Suprapubic skin (tissue), 4 donors: Measurements from ENCODE around the gene NAALADL2. TPM values are rescaled to one million over a fixed set of nuclear protein-coding genes. Genes with fewer than 3 reads are reported as not detected.
"Not testable (repeated sequence)": the region's sequence is repeated elsewhere in the genome, so short reads cannot be mapped to it uniquely, and the experiment has no call there.

Experiments
- DNase-seq, 2 donors: peaks; one replicate each; pipeline ENCODE4 v3.0.0-alpha.2; 2019; ENCODE audit warnings: low spot score in 2 of 2
- H3K27ac ChIP-seq: fragments of 200-600 bp; sonication (generic); one replicate; pipeline ENCODE4 v1.5.1; 2019
- H3K27me3 ChIP-seq: fragments of 200-600 bp; sonication (generic); one replicate; pipeline ENCODE4 v1.5.1; 2019
- H3K36me3 ChIP-seq: fragments of 200-600 bp; sonication (generic); one replicate; pipeline ENCODE4 v1.5.1; 2019
- H3K4me1 ChIP-seq: fragments of 200-600 bp; sonication (generic); one replicate; pipeline ENCODE4 v1.5.1; 2019
- H3K4me3 ChIP-seq: fragments of 200-600 bp; sonication (generic); one replicate; pipeline ENCODE4 v1.5.1; 2019; ENCODE audit warnings: mild to moderate bottlenecking
- H3K9me3 ChIP-seq: fragments of 200-600 bp; sonication (generic); one replicate; pipeline ENCODE4 v1.5.1; 2019
- EP300 ChIP-seq: sonication (generic); formaldehyde crosslinking; IDR thresholded peaks from one replicate; pipeline ENCODE4 v1.6.1; 2017; ENCODE audit warnings: antibody characterized with exemption
- POLR2A ChIP-seq, 2 donors: fragments of 450-650 bp; IDR thresholded peaks; one replicate each; pipeline ENCODE4 v1.6.1; 2017; ENCODE audit warnings: antibody characterized with exemption in 2 of 2, mild to moderate bottlenecking in 2 of 2, moderate library complexity in 2 of 2
- POLR2AphosphoS5 ChIP-seq, 3 donors: sonication (generic); formaldehyde crosslinking; IDR thresholded peaks; one replicate each; pipeline ENCODE4 v1.6.1; 2017; ENCODE audit warnings: antibody characterized with exemption in 3 of 3
- WGBS: methylation state at CpG from one replicate; pipeline ENCODE4 v1.1.5; 2018; 5-methylcytosine and 5-hydroxymethylcytosine counted together
- total RNA-seq, 4 donors: library from RNA; depleted of rRNA; stranded (reverse); fragments of >200 nt; gene quantifications; one replicate each; pipeline ENCODE4 v1.1.0, GENCODE V29; 2016
- TF ChIP-seq, protein P1 (sequence below), 2 donors: fragments of 200-600 bp in 1 of 2; fragments of 450-650 bp in 1 of 2; sonication (generic) in 1 of 2; IDR thresholded peaks; one replicate each; pipeline ENCODE4 v1.5.1; 2016 to 2019; ENCODE audit warnings: antibody characterized with exemption in 2 of 2, mild to moderate bottlenecking in 1 of 2, moderate library complexity in 1 of 2

NAALADL2 gene
- total RNA-seq, 4 donors from 2014 or later = 4.0 to 10.5 (median 8.5) TPM

DNA sequence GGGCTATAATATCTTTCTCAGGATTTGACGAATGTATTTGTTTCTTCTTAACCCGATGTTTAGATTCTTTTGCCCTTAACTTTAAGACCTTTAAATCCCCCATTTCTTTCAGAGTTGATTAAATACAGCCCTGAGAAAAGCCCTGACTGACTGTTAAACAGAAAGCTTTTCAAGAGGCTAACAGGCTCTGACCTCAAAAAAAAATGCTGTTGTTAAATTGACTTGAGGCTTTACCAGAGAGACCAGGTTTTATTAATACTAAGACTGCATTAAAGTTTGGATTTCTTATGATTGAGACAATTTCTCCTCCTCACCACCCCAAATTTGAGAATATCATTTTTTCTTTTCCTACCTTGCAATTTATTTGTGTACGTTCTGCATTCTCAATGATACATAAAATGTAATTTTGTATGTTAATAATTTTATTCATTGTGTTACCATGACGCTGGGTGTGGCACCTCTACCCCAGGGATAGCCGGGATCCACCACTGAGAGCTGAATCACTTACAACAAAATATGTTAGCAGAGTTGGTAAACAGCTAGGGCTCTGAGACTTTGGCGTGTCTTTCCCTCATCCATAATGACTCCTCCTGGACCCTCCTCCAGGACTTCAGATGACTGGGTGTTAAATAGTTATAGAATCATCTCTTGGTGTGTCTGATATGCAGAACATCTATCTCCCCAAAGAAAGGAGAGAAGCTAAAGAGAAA, 753.5 kb downstream of the NAALADL2 start:
- no peak for DNase-seq
- Histone ChIP-seq H3K4me1 (no peaks in the 10 kb centered on the region), H3K4me3 (no peak overlapping the region), H3K9me3 (no peaks in the 10 kb centered on the region), H3K27ac (no peak overlapping the region), H3K36me3 (no peaks in the 10 kb centered on the region), H3K27me3 (no peaks in the 10 kb centered on the region)
- TF ChIP-seq POLR2AphosphoS5 (IDR thresholded peaks at IDR 0.05) (no peak), POLR2A (IDR thresholded peaks at IDR 0.05) (no peak), EP300 (no peak)
- TF ChIP-seq, protein P1, sequence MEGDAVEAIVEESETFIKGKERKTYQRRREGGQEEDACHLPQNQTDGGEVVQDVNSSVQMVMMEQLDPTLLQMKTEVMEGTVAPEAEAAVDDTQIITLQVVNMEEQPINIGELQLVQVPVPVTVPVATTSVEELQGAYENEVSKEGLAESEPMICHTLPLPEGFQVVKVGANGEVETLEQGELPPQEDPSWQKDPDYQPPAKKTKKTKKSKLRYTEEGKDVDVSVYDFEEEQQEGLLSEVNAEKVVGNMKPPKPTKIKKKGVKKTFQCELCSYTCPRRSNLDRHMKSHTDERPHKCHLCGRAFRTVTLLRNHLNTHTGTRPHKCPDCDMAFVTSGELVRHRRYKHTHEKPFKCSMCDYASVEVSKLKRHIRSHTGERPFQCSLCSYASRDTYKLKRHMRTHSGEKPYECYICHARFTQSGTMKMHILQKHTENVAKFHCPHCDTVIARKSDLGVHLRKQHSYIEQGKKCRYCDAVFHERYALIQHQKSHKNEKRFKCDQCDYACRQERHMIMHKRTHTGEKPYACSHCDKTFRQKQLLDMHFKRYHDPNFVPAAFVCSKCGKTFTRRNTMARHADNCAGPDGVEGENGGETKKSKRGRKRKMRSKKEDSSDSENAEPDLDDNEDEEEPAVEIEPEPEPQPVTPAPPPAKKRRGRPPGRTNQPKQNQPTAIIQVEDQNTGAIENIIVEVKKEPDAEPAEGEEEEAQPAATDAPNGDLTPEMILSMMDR (IDR thresholded peaks at IDR 0.05) = no peak
- WGBS = 56% methylated on average over 6 of the region's 6 CpGs

DNA sequence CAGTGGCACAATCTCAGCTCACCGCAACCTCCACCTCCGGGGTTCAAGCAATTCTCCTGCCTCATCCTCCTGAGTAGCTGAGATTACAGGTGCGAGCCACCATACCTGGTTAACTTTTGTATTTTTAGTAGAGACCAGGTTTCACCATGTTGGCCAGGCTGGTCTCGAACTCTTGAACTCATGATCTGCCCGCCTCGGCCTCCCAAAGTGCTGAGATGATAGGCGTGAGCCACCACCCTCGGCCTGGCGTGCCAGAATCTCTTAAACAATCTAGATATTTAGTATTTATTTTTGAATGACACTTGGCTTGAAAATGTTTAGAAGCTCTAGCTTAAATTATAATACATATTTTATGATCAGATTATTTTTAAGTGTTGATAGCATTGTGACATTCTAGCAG, 755.0 kb downstream of the NAALADL2 start:
- H3K9me3 ChIP-seq, H3K27ac ChIP-seq, H3K4me3 ChIP-seq, H3K36me3 ChIP-seq, DNase-seq, H3K4me1 ChIP-seq, H3K27me3 ChIP-seq: not testable (repeated sequence)
- 97% methylated on average over 9 of the region's 9 CpGs for WGBS

DNA sequence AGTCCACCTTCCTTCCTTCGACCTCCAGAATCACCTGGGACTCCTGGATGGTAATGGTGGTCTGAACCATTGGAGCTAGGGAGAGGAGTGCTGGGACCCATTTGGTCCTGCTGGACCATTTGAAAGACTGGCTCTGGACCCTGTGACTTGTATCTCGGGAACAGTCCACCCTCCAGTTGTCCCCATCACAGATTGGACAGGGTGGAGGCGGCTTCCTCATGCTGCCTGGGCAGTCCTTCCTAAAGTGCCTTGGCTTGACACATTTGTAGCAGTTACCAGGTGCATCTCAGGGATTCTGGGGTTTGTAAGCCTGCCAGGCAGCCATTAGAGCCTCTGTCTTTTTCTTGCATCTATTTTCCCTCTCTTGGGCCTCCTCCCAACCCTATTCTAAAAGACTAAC, 758.1 kb downstream of the NAALADL2 start:
- H3K27ac ChIP-seq = no peak overlapping the region
- H3K4me1 ChIP-seq = no peaks in the 10 kb centered on the region
- TF ChIP-seq POLR2AphosphoS5 (IDR thresholded peaks at IDR 0.05) (no peak), EP300 (no peak), POLR2A (IDR thresholded peaks at IDR 0.05) (no peak)
- TF ChIP-seq, protein P1 (IDR thresholded peaks at IDR 0.05) = no peak

DNA sequence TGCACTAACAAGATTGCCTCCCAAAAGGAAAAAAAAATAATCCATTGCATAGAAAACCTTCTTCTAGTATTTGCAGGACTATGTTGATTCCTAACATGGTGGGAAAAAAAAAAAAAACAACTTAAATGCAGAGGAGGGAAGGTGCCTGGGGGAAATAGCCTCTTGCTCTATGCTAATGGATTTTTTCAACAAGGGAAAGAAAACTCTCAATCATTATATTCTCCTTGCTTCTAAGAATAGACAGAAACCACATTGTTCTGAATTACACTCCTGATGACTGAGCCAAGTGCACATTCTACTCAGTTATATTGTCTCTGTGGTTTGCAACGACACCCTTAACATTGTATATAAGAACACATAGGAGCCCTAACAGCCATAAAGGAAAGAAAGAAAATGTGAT, 760.2 kb downstream of the NAALADL2 start:
- Histone ChIP-seq H3K27me3 (no peaks in the 10 kb centered on the region), H3K9me3 (no peaks in the 10 kb centered on the region), H3K4me1 (no peaks in the 10 kb centered on the region), H3K4me3 (no peak overlapping the region), H3K27ac (no peak overlapping the region), H3K36me3 (no peaks in the 10 kb centered on the region)
- DNase-seq = no peak
- TF ChIP-seq EP300 = no peak
- TF ChIP-seq POLR2AphosphoS5 (IDR thresholded peaks at IDR 0.05) = no peak
- TF ChIP-seq, protein P1 (IDR thresholded peaks at IDR 0.05) = no peak
- no peak for TF ChIP-seq POLR2A (IDR thresholded peaks at IDR 0.05)
- 76% methylated on average over 1 of the region's 1 CpG for WGBS

More for the DNA sequence above, 758.1 kb downstream of the NAALADL2 start:
- no peaks in the 10 kb centered on the region for H3K9me3 ChIP-seq
- WGBS = 87% methylated on average over 2 of the region's 3 CpGs
- no peaks in the 10 kb centered on the region for H3K36me3 ChIP-seq
- H3K4me3 ChIP-seq = no peak overlapping the region
- DNase-seq = no peak
- H3K27me3 ChIP-seq = no peaks in the 10 kb centered on the region

DNA sequence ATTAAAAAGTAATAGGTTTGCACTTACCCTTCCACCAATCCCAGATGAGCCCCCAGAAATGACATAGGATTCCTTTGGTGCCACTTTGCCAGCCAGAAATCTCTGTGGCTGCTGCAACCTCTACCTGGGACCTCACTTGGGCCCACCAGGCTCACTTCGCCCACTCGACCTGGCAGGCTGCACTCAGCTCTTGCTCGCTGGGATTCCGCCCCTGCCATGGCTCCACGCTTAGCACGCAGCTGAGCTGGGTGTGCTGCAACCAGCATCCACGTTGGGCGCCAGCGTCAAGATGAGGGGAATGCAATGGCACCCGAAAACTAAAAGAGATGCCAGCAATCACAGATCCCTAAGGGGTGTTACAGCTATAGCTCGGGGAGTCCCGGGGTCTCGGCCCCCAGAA, 761.0 kb downstream of the NAALADL2 start:
- no peaks in the 10 kb centered on the region for H3K4me1 ChIP-seq
- no peaks in the 10 kb centered on the region for H3K9me3 ChIP-seq
- WGBS = 92% methylated on average over 13 of the region's 13 CpGs
- no peaks in the 10 kb centered on the region for H3K36me3 ChIP-seq
- H3K4me3 ChIP-seq = no peak overlapping the region
- TF ChIP-seq POLR2AphosphoS5 (IDR thresholded peaks at IDR 0.05) (no peak), EP300 (no peak), POLR2A (IDR thresholded peaks at IDR 0.05) (no peak)
- TF ChIP-seq, protein P1 (IDR thresholded peaks at IDR 0.05) = no peak
- H3K27me3 ChIP-seq = no peaks in the 10 kb centered on the region
- DNase-seq = no peak
- H3K27ac ChIP-seq = no peak overlapping the region

DNA sequence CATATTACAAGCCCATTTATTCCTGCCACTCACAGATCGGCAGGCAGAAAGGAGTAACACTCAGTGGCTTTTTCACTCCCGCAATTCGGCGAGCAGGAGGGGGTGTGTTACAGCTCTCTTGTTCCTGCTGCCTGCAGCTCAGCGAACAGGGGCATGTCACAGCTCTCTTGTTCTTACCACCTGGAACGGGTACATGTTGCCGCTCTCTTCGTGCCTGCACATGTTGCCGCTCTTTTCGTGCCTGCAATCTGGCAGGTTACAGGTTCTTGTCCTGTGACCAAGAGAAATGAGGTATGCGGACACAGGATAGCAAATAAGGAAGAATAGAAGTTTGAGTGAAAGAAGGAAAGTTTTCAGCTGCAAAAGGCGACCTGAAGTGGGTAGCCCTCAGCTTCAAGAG, 761.4 kb downstream of the NAALADL2 start:
- WGBS = 88% methylated on average over 12 of the region's 12 CpGs
- no peaks in the 10 kb centered on the region for H3K36me3 ChIP-seq

More for the DNA sequence above, 761.4 kb downstream of the NAALADL2 start:
- DNase-seq = no peak
- Histone ChIP-seq H3K9me3 (no peaks in the 10 kb centered on the region), H3K4me3 (no peak overlapping the region), H3K4me1 (no peaks in the 10 kb centered on the region), H3K27me3 (no peaks in the 10 kb centered on the region), H3K27ac (no peak overlapping the region)
- TF ChIP-seq POLR2A (IDR thresholded peaks at IDR 0.05) (no peak), POLR2AphosphoS5 (IDR thresholded peaks at IDR 0.05) (no peak), EP300 (no peak)
- TF ChIP-seq, protein P1 (IDR thresholded peaks at IDR 0.05) = no peak
